Glomerular visceral epithelial cell (primary cell): ENCODE results near the gene NDUFB11.
"Not testable (repeated sequence)": the region's sequence is repeated elsewhere in the genome, so short reads cannot be mapped to it uniquely, and the experiment has no call there.

ENCODE experiments used
- DNase-seq: peaks from one replicate; pipeline ENCODE4 v3.0.0-alpha.2; 2016; ENCODE audit errors: extremely low spot score

The NDUFB11 gene

GRCh38 chrX:47146936-47147859 lies 2.7 kb upstream of the NDUFB11 start:
- DNase-seq, result no peak

GRCh38 chrX:47146121-47146935 lies 1.8 kb upstream of the NDUFB11 start:
- no peak for DNase-seq

- DNase-seq, result no peak
Observed at GRCh38 chrX:47145395-47146120, 1.1 kb upstream of the NDUFB11 start.

- DNase-seq, result no peak
Observed at GRCh38 chrX:47143894-47144625, 442 bp downstream of the NDUFB11 start.

- DNase-seq, result no peak
Observed at GRCh38 chrX:47138171-47138570, 6.3 kb downstream of the NDUFB11 start.

GRCh38 chrX:47135650-47136049 lies 8.9 kb downstream of the NDUFB11 start:
- DNase-seq, result not testable (repeated sequence)

- DNase-seq, result no peak
Observed at GRCh38 chrX:47133493-47133892, 11.0 kb downstream of the NDUFB11 start.

GRCh38 chrX:47129899-47130358 lies 14.6 kb downstream of the NDUFB11 start:
- no peak for DNase-seq

- DNase-seq, result peak; percentile 96
Observed at GRCh38 chrX:47129157-47129898, 15.2 kb downstream of the NDUFB11 start.

- not testable (repeated sequence) for DNase-seq
Observed at GRCh38 chrX:47124466-47124865, 20.0 kb downstream of the NDUFB11 start.

- DNase-seq, result not testable (repeated sequence)
Observed at GRCh38 chrX:47116551-47117110, 27.9 kb downstream of the NDUFB11 start.

- DNase-seq, result no peak
Observed at GRCh38 chrX:47112316-47112954, 32.1 kb downstream of the NDUFB11 start.

- DNase-seq, result not testable (repeated sequence)
Observed at GRCh38 chrX:47110936-47111615, 33.4 kb downstream of the NDUFB11 start.

- no peak for DNase-seq
Observed at GRCh38 chrX:47101206-47101605, 43.3 kb downstream of the NDUFB11 start.

GRCh38 chrX:47098338-47099094 lies 46.0 kb downstream of the NDUFB11 start:
- DNase-seq, result no peak

- no peak for DNase-seq
Observed at GRCh38 chrX:47097018-47097417, 47.5 kb downstream of the NDUFB11 start.

- no peak for DNase-seq
Observed at GRCh38 chrX:47093860-47094259, 50.6 kb downstream of the NDUFB11 start.

- DNase-seq, result peak; percentile 28
Observed at GRCh38 chrX:47093248-47093647, 51.3 kb downstream of the NDUFB11 start.
